NT2/D1 (cell line): ENCODE data around the gene HABP2.

ENCODE experiments used
- DNase-seq: peaks from one replicate; pipeline ENCODE4 v3.0.0-alpha.2; 2011; ENCODE audit warnings: low read depth, low spot score
- H3K27me3 ChIP-seq: 2 replicates; pipeline ENCODE4 v1.6.0; 2011; ENCODE audit warnings: mild to moderate bottlenecking; ENCODE audit not compliant: insufficient read length, insufficient read depth
- H3K36me3 ChIP-seq: 2 replicates; pipeline ENCODE4 v1.6.1; 2011; ENCODE audit warnings: mild to moderate bottlenecking, low read length, mixed read lengths; ENCODE audit not compliant: insufficient read depth, insufficient read length
- H3K4me1 ChIP-seq: 2 replicates; pipeline ENCODE4 v1.5.1; 2011; ENCODE audit not compliant: insufficient read depth, insufficient read length
- H3K4me3 ChIP-seq: 2 replicates; pipeline ENCODE4 v1.5.1; 2011; ENCODE audit warnings: low read depth; ENCODE audit not compliant: insufficient read length
- H3K9ac ChIP-seq: 2 replicates; pipeline ENCODE4 v1.6.0; 2011; ENCODE audit warnings: low read depth; ENCODE audit not compliant: insufficient read length
- H3K9me3 ChIP-seq: 2 replicates; pipeline ENCODE4 v1.5.1; 2011; ENCODE audit warnings: mild to moderate bottlenecking, low read length; ENCODE audit not compliant: insufficient read depth
- SUZ12 ChIP-seq: IDR thresholded peaks from 2 replicates; pipeline ENCODE4 v1.6.1; 2011; ENCODE audit not compliant: insufficient read length, insufficient read depth; ENCODE audit errors: extremely low read depth
- YY1 ChIP-seq: IDR thresholded peaks from 2 replicates; pipeline ENCODE4 v1.6.1; 2011; ENCODE audit not compliant: insufficient read length, insufficient read depth
- ZNF274 ChIP-seq: IDR thresholded peaks from 2 replicates; pipeline ENCODE4 v1.6.1; 2011; ENCODE audit warnings: mild to moderate bottlenecking, low read depth, low read length

The HABP2 gene

DNA sequence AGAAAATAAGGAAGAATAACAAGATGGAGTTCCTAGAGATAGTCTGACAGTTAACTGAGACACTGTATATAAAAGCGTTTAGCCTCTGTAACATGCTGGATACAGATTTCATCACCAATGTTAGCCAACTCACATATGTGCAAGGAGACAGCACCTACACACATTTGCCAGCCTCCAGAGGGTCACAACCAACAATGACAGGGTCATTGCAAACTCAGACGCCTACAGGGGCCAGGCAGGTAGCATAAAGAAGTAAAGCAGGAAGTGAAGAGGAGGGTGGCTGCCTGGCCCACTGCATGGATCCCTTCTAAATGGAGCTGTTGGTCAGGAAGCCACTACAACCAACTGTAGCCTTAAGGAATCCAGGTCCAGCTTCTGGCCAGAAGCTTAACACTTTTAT lies 60.6 kb downstream of the HABP2 start:
- Histone ChIP-seq H3K4me3 (no peak overlapping the region), H3K9me3 (no peaks in the 10 kb centered on the region), H3K9ac (no peak overlapping the region), H3K36me3 (no peaks in the 10 kb centered on the region), H3K27me3 (peaks cover 3% of the 10 kb centered on the region), H3K4me1 (peaks cover 8% of the 10 kb centered on the region)
- DNase-seq: no peak
- TF ChIP-seq ZNF274 (no peak), SUZ12 (no peak), YY1 (no peak)

DNA sequence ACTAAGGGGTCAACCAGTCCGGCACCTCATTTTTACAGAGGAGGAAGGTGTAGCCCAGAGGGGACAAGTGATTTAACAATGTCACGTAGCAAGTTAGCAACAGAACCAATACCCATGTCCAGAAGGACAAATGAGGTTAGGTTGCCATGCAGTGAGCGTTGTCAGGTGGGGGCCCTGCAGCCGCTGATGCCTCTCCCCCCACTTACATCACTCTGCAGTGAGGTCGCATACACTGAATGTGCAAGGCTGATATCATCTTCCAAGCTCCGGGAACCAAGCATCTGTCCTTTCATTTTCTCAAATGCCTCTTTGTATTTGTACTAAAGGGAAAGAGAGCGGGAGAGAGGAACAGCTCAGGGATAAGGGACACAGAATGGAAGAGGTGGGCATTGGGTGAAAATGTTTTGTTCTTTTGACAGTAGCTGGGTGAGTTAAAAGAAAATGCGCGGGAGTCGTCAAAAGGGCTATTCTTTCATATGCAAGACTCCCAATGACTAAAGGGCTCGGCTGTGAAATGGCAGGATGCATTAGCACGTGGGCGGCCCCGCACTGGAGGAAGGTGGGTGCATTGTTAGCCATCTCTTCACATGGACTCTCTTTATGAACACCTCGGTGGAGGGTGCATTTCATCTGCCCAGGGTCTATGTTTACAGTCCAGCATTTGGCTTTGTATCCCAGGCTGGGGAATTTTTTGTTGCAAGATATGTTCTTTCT lies 61.3 kb downstream of the HABP2 start:
- Histone ChIP-seq H3K36me3 (no peaks in the 10 kb centered on the region), H3K4me3 (no peak overlapping the region), H3K9ac (no peak overlapping the region), H3K4me1 (peaks cover 8% of the 10 kb centered on the region), H3K27me3 (peaks cover 3% of the 10 kb centered on the region), H3K9me3 (no peaks in the 10 kb centered on the region)
- DNase-seq: no peak
- no peak for TF ChIP-seq YY1
- TF ChIP-seq SUZ12: no peak
- no peak for TF ChIP-seq ZNF274

DNA sequence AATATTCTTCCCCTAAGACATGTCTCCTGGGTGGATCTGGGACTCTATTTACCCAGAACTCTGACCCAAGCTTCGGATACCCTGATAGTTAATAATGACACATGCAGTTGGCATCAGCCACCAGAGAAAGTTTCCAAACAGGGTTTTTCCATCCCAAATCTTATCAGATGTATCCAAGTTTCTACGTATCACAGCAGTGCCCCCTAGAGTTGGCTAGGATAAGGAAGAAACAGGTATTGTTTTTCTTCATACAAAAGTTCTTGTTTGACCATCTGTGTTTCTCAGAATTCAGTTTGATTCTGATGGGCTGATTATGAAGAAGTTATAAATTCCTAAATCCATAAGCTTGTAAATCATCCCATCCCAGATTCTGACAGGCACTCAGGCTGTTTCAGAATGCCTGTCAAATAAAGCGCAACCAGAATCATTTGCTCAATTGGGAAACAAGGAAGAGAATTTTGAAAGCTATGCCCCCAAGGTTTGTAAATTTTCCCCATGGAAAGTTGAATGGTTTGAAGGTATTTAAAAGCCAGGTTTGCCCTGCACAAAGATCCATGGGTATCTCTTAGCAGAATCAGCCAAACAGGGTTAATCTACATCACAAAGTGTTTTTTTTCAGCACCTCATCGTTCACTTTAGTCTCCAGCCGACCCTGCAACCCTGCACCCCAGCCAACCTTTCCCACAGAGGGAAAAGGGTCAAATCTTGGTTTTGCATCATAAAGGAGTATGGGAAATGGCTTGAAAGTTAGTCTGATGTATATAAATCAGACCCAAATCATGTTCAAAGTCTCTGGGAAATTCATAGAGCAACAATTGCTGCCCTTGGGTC lies 63.6 kb downstream of the HABP2 start:
- Histone ChIP-seq H3K4me1 (peaks cover 8% of the 10 kb centered on the region), H3K9ac (no peak overlapping the region), H3K36me3 (no peaks in the 10 kb centered on the region), H3K4me3 (no peak overlapping the region), H3K27me3 (peaks cover 3% of the 10 kb centered on the region), H3K9me3 (no peaks in the 10 kb centered on the region)
- peak; percentile 57 for DNase-seq
- TF ChIP-seq YY1: no peak
- no peak for TF ChIP-seq SUZ12
- TF ChIP-seq ZNF274: no peak

DNA sequence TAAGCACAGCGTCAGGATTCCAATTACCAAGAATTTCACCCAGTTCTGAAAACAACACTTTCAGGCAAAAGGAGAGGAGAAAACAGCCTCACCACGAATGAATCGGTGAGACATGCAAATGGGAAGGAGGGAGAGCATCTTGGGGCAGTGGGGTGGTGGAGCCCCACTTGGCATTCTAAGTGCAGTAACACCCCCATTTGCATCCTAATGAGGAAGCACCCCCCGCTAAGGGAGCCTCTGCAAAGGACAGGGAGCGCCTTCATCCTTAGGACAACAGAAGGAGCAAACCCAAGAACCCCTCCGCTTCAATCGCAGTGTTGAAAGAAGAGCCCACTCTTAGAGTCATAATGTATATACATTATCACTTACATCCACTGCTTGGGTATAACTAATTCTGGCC lies 64.2 kb downstream of the HABP2 start:
- Histone ChIP-seq H3K9ac (no peak overlapping the region), H3K4me1 (peaks cover 8% of the 10 kb centered on the region), H3K27me3 (peaks cover 3% of the 10 kb centered on the region), H3K36me3 (no peaks in the 10 kb centered on the region), H3K4me3 (no peak overlapping the region), H3K9me3 (no peaks in the 10 kb centered on the region)
- TF ChIP-seq SUZ12 (no peak), YY1 (no peak), ZNF274 (no peak)
- peak; percentile 55 for DNase-seq

DNA sequence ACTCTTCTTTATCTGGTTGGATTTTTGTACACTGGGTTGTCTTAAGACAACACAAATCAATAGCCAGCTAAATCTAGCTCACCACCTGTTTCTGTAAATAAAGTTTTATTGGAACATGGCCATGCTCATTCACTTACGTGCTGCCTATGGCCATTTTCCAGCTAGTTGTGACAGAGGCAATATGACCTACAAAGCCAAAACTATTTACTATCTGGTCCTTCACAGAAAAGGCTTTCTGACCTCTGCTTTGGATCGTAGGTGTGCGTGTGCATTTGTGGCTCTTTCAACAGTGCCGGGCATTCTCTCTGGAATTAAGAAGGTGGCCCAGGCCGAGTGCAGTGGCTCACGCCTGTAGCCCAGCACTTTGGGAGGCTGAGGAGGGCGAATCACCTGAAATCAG lies 65.5 kb downstream of the HABP2 start:
- Histone ChIP-seq H3K27me3 (peaks cover 4% of the 10 kb centered on the region), H3K9me3 (no peaks in the 10 kb centered on the region), H3K4me3 (no peak overlapping the region), H3K4me1 (peaks cover 8% of the 10 kb centered on the region), H3K9ac (no peak overlapping the region), H3K36me3 (no peaks in the 10 kb centered on the region)
- TF ChIP-seq ZNF274 (no peak), YY1 (no peak), SUZ12 (no peak)
- no peak for DNase-seq

DNA sequence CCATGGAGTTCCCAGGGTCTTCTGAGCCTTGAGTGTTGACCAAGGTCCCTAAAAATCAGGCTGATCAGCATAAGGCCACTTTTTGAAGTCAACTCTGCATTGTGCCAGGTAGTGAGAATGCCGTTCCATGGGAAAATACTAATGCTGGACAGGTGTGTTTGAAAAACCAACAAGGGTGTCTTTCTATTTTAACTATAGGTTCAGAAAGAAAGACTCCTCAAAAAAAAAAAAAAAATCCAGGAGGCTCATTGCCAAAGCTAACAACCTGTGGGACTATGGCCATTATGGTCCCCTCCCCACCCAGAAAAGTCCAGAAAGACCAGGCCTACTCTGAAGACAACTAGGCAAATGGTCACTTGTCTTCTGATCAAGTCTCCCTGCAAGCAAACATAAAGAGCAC lies 66.5 kb downstream of the HABP2 start:
- DNase-seq: no peak
- Histone ChIP-seq H3K27me3 (peaks cover 5% of the 10 kb centered on the region), H3K4me3 (no peak overlapping the region), H3K9me3 (no peaks in the 10 kb centered on the region), H3K4me1 (peaks cover 6% of the 10 kb centered on the region), H3K9ac (no peak overlapping the region), H3K36me3 (no peaks in the 10 kb centered on the region)
- TF ChIP-seq SUZ12 (no peak), ZNF274 (no peak), YY1 (no peak)

DNA sequence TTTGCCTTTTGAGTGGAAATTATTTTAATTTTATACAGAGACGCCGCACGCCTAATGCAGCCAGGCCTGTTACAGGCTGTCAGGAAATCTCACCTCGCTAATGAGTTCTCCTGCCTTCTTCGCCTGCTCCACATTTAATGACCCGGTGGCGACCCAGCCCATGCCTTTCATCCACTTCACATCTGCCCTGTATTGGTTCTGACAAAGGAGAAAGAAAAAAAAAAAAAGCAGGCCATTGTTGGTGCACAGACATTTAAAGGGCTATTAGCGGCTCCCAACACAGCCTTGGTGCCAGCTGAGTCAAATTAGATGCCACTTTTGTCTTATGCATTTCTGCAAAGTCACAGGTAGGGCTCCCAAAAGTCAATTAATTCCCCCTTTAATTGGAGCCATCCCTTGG lies 67.7 kb downstream of the HABP2 start:
- no peaks in the 10 kb centered on the region for H3K36me3 ChIP-seq
- no peak for DNase-seq
- no peak overlapping the region for H3K9ac ChIP-seq
- TF ChIP-seq SUZ12 (no peak), ZNF274 (no peak), YY1 (no peak)
- no peaks in the 10 kb centered on the region for H3K9me3 ChIP-seq
- no peak overlapping the region for H3K4me3 ChIP-seq
- peaks cover 6% of the 10 kb centered on the region for H3K4me1 ChIP-seq
- peaks cover 2% of the 10 kb centered on the region for H3K27me3 ChIP-seq
